ENCODE measurements around the gene TBC1D1.

The TBC1D1 gene

GRCh38 chr4:38170338-38171169, 279.7 kb downstream of the TBC1D1 start:
- TF ChIP-seq ISL1 (CRISPR knock-in tag; IDR thresholded peaks at IDR 0.05) (no peak), ZFP30 (CRISPR knock-in tag; IDR thresholded peaks at IDR 0.05) (no peak), BACH2 (CRISPR knock-in tag; IDR thresholded peaks at IDR 0.05; ENCODE audit: borderline replicate concordance) (no peak), RARB (CRISPR knock-in tag; IDR thresholded peaks at IDR 0.05) (no peak), PATZ1 (CRISPR knock-in tag; IDR thresholded peaks at IDR 0.05; ENCODE audit: borderline replicate concordance) (no peak), TCF4 (CRISPR knock-in tag; IDR thresholded peaks at IDR 0.05; ENCODE audit: borderline replicate concordance) (no peak), PPARA (CRISPR knock-in tag; IDR thresholded peaks at IDR 0.05; ENCODE audit: borderline replicate concordance) (no peak), ZNF565 (CRISPR knock-in tag; conservative IDR thresholded peaks at IDR 0.05; ENCODE audit: low read depth) (no peak), TSHZ2 (CRISPR knock-in tag; IDR thresholded peaks at IDR 0.05) (no peak), ZC3H10 (CRISPR knock-in tag; IDR thresholded peaks at IDR 0.05) (no peak), CSDC2 (CRISPR knock-in tag; IDR thresholded peaks at IDR 0.05) (no peak), TOX (CRISPR knock-in tag; IDR thresholded peaks at IDR 0.05; ENCODE audit: borderline replicate concordance) (no peak), ESRRG (CRISPR knock-in tag; IDR thresholded peaks at IDR 0.05) (no peak), ARNTL (CRISPR knock-in tag; IDR thresholded peaks at IDR 0.05; ENCODE audit: borderline replicate concordance, low read depth) (no peak), ZNF8 (CRISPR knock-in tag; IDR thresholded peaks at IDR 0.05) (no peak)
- ATAC-seq, result peak; percentile 76

DNA sequence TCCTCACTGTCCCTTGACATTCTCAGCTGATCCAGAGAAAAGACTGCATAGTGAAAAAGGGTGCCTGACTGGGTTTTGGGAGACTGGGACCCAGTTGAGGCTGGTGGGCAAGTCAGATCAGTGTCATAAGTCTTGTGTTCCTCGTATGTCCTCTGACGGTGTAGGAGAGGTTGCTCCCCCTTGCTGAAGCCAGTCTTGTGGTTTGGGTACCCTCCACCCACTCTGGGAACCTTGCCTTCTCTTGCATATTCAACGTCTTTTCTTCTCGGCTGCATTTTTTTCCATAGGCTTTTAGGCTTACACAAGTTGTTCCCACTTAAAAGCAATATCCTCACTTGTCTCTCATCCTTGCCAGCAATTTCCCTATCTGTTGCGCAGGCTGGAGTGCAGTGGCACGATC, 281.2 kb downstream of the TBC1D1 start:
- no peak for TF ChIP-seq ZNF8 (CRISPR knock-in tag; IDR thresholded peaks at IDR 0.05)
- TF ChIP-seq ESRRG (CRISPR knock-in tag; IDR thresholded peaks at IDR 0.05), result no peak
- no peak for TF ChIP-seq ISL1 (CRISPR knock-in tag; IDR thresholded peaks at IDR 0.05)
- no peak for TF ChIP-seq OSR1 (CRISPR knock-in tag; IDR thresholded peaks at IDR 0.05)
- no peak for TF ChIP-seq ZNF565 (CRISPR knock-in tag; conservative IDR thresholded peaks at IDR 0.05; ENCODE audit: low read depth)
- no peak for TF ChIP-seq PPARA (CRISPR knock-in tag; IDR thresholded peaks at IDR 0.05; ENCODE audit: borderline replicate concordance)
- no peak for ATAC-seq

DNA sequence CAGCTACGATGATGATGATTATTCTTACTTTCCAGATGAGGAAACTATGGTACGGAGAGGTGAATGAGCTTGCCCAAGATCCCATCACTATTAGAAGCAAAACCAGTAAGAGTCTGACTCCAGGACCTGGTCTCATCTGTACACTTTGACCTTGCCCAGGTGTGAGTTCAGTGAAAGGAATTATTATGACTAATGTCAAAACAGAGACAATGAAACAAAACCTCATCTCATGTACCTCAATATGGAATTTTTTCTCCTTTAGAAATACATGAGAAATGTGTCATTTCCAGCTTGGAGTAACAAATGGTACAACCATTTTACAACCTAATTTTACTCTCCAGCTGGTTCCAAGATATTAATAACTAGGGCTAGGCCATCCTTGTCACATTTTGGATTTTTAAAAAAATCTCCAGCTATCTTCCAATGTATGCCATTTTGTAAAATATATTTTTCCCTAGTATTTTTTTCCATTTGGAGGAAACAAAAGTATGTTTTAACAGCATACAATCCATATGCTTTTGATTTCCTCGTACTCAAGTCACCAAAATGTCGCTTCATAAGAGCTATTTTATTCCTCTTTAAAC, 283.1 kb downstream of the TBC1D1 start:
- ATAC-seq, result no peak
- no peak for TF ChIP-seq BACH2 (CRISPR knock-in tag; IDR thresholded peaks at IDR 0.05; ENCODE audit: borderline replicate concordance)
- TF ChIP-seq OSR1 (CRISPR knock-in tag; IDR thresholded peaks at IDR 0.05), result no peak
- TF ChIP-seq ESRRG (CRISPR knock-in tag; IDR thresholded peaks at IDR 0.05), result no peak
- TF ChIP-seq PPARA (CRISPR knock-in tag; IDR thresholded peaks at IDR 0.05; ENCODE audit: borderline replicate concordance), result no peak
- TF ChIP-seq SNAI2 (CRISPR knock-in tag; IDR thresholded peaks at IDR 0.05), result no peak
- TF ChIP-seq ARNTL (CRISPR knock-in tag; IDR thresholded peaks at IDR 0.05; ENCODE audit: borderline replicate concordance, low read depth), result no peak
- no peak for TF ChIP-seq ZFP3 (CRISPR knock-in tag; IDR thresholded peaks at IDR 0.05)
- TF ChIP-seq PATZ1 (CRISPR knock-in tag; IDR thresholded peaks at IDR 0.05; ENCODE audit: borderline replicate concordance), result no peak
- no peak for TF ChIP-seq GLIS3 (CRISPR knock-in tag; IDR thresholded peaks at IDR 0.05)
- no peak for TF ChIP-seq ZFP30 (CRISPR knock-in tag; IDR thresholded peaks at IDR 0.05)
- TF ChIP-seq ISL1 (CRISPR knock-in tag; IDR thresholded peaks at IDR 0.05), result no peak

GRCh38 chr4:38174801-38175200, 283.9 kb downstream of the TBC1D1 start:
- no peak for TF ChIP-seq RARB (CRISPR knock-in tag; IDR thresholded peaks at IDR 0.05)
- TF ChIP-seq TCF4 (CRISPR knock-in tag; IDR thresholded peaks at IDR 0.05; ENCODE audit: borderline replicate concordance), result no peak
- TF ChIP-seq ARNTL (CRISPR knock-in tag; IDR thresholded peaks at IDR 0.05; ENCODE audit: borderline replicate concordance, low read depth), result no peak
- TF ChIP-seq CREB5 (CRISPR knock-in tag; IDR thresholded peaks at IDR 0.05; ENCODE audit: low read depth), result no peak
- TF ChIP-seq ZFP30 (CRISPR knock-in tag; IDR thresholded peaks at IDR 0.05), result no peak
- TF ChIP-seq BACH2 (CRISPR knock-in tag; IDR thresholded peaks at IDR 0.05; ENCODE audit: borderline replicate concordance), result no peak
- no peak for TF ChIP-seq CSDC2 (CRISPR knock-in tag; IDR thresholded peaks at IDR 0.05)
- no peak for TF ChIP-seq ZNF8 (CRISPR knock-in tag; IDR thresholded peaks at IDR 0.05)
- TF ChIP-seq SNAI2 (CRISPR knock-in tag; IDR thresholded peaks at IDR 0.05), result no peak
- TF ChIP-seq ZNF70 (CRISPR knock-in tag; IDR thresholded peaks at IDR 0.05), result no peak
- TF ChIP-seq OSR1 (CRISPR knock-in tag; IDR thresholded peaks at IDR 0.05), result no peak
- TF ChIP-seq TOX (CRISPR knock-in tag; IDR thresholded peaks at IDR 0.05; ENCODE audit: borderline replicate concordance), result no peak
- ATAC-seq, result no peak
